HG02943 (cell line): Measurements from ENCODE around the gene NTM.

ENCODE experiments used
- ATAC-seq: cut with Tn5 transposase; IDR thresholded peaks from one replicate; pipeline ENCODE4 v1.9.1; 2021; ENCODE audit warnings: mild to moderate bottlenecking, low read depth, moderate library complexity; ENCODE audit not compliant: unreplicated experiment

NTM gene

GRCh38 chr11:132253469-132254264 lies 883.3 kb downstream of the NTM start:
- no peak for ATAC-seq

- no peak for ATAC-seq
These were observed 884.5 kb downstream of the NTM start for GRCh38 chr11:132254906-132255305.

- ATAC-seq, result no peak
These were observed 886.3 kb downstream of the NTM start for GRCh38 chr11:132256528-132257279.

- no peak for ATAC-seq
These were observed 887.5 kb downstream of the NTM start for GRCh38 chr11:132257871-132258270.

GRCh38 chr11:132258875-132259274 lies 888.5 kb downstream of the NTM start:
- ATAC-seq, result no peak

- no peak for ATAC-seq
These were observed 890.2 kb downstream of the NTM start for GRCh38 chr11:132260636-132261035.

GRCh38 chr11:132263241-132263640 lies 892.8 kb downstream of the NTM start:
- no peak for ATAC-seq

GRCh38 chr11:132263875-132264274 lies 893.5 kb downstream of the NTM start:
- ATAC-seq, result no peak

GRCh38 chr11:132264616-132265015 lies 894.2 kb downstream of the NTM start:
- no peak for ATAC-seq

GRCh38 chr11:132278801-132279574 lies 908.6 kb downstream of the NTM start:
- ATAC-seq, result no peak

- ATAC-seq, result no peak
These were observed 913.6 kb downstream of the NTM start for GRCh38 chr11:132284048-132284447.

- ATAC-seq, result no peak
These were observed 914.2 kb downstream of the NTM start for GRCh38 chr11:132284611-132285010.

- ATAC-seq, result no peak
These were observed 915.2 kb downstream of the NTM start for GRCh38 chr11:132285631-132286030.

GRCh38 chr11:132286106-132286505 lies 915.7 kb downstream of the NTM start:
- no peak for ATAC-seq

- no peak for ATAC-seq
These were observed 917.6 kb downstream of the NTM start for GRCh38 chr11:132288036-132288435.

GRCh38 chr11:132289590-132290256 lies 919.3 kb downstream of the NTM start:
- no peak for ATAC-seq

- ATAC-seq, result no peak
These were observed 923.2 kb downstream of the NTM start for GRCh38 chr11:132293586-132293985.

GRCh38 chr11:132296946-132297610 lies 926.7 kb downstream of the NTM start:
- no peak for ATAC-seq

- no peak for ATAC-seq
These were observed 927.9 kb downstream of the NTM start for GRCh38 chr11:132298357-132298756.

- no peak for ATAC-seq
These were observed 929.9 kb downstream of the NTM start for GRCh38 chr11:132300283-132300682.
